Stomach smooth muscle (tissue), 2 donors: ENCODE data around the gene CDCA4.
"Not testable (repeated sequence)": the region's sequence is repeated elsewhere in the genome, so short reads cannot be mapped to it uniquely, and the experiment has no call there.

Source experiments
- H3K27ac ChIP-seq: one replicate; pipeline ENCODE4 v1.7.0; 2013; ENCODE audit warnings: mild to moderate bottlenecking, low read length, inconsistent platforms
- H3K27me3 ChIP-seq, 2 donors: one replicate each; pipeline ENCODE4 v1.7.0; 2013; ENCODE audit warnings: low read length in 2 of 2; ENCODE audit not compliant: insufficient read depth in 2 of 2, control insufficient read depth in 1 of 2
- H3K36me3 ChIP-seq, 2 donors: one replicate each; pipeline ENCODE4 v1.7.0; 2013; ENCODE audit warnings: low read length in 2 of 2; ENCODE audit not compliant: control insufficient read depth in 2 of 2, insufficient read depth in 2 of 2
- H3K4me1 ChIP-seq: one replicate; pipeline ENCODE4 v1.7.0; 2013; ENCODE audit warnings: low read length; ENCODE audit not compliant: control insufficient read depth, insufficient read depth
- H3K4me3 ChIP-seq, 2 donors: one replicate each; pipeline ENCODE4 v1.7.0; 2013; ENCODE audit warnings: low read length in 2 of 2
- H3K9ac ChIP-seq, 2 donors: one replicate each; pipeline ENCODE4 v1.7.0; 2013; ENCODE audit warnings: low read length in 2 of 2, mild to moderate bottlenecking in 1 of 2
- H3K9me3 ChIP-seq, 2 donors: one replicate each; pipeline ENCODE4 v1.7.0; 2013; ENCODE audit warnings: low read length in 2 of 2; ENCODE audit not compliant: control insufficient read depth in 2 of 2
- donor health status: healthy.
- donor health status: Pancreatic carcinoma.

Gene CDCA4

GRCh38 chr14:105030194-105030593, 9.3 kb upstream of the CDCA4 start:
- no peak overlapping the region for H3K27ac ChIP-seq
- no peak overlapping the region for H3K9ac ChIP-seq
- H3K4me3 ChIP-seq, result no peak overlapping the region
- no peaks in the 10 kb centered on the region for H3K9me3 ChIP-seq
- H3K36me3 ChIP-seq, result no peaks in the 10 kb centered on the region
- peaks cover 4% of the 10 kb centered on the region for H3K4me1 ChIP-seq
- H3K27me3 ChIP-seq, result peaks cover 0 to 3% of the 10 kb centered on the region in 2 donors

GRCh38 chr14:105029402-105029801, 8.5 kb upstream of the CDCA4 start:
- H3K4me1 ChIP-seq, result peaks cover 4% of the 10 kb centered on the region
- peaks cover 0 to 2% of the 10 kb centered on the region in 2 donors for H3K27me3 ChIP-seq
- H3K9ac ChIP-seq, result no peak overlapping the region
- no peak overlapping the region for H3K4me3 ChIP-seq
- no peak overlapping the region for H3K27ac ChIP-seq
- H3K36me3 ChIP-seq, result no peaks in the 10 kb centered on the region
- no peaks in the 10 kb centered on the region for H3K9me3 ChIP-seq

- Histone ChIP-seq H3K36me3 (no peaks in the 10 kb centered on the region), H3K27me3 (no peaks in the 10 kb centered on the region), H3K9me3 (no peaks in the 10 kb centered on the region), H3K9ac (no peak overlapping the region), H3K4me1 (peaks cover 4% of the 10 kb centered on the region), H3K4me3 (no peak overlapping the region), H3K27ac (no peak overlapping the region)
These were observed 7.5 kb upstream of the CDCA4 start for GRCh38 chr14:105028251-105028927.

GRCh38 chr14:105027718-105028117, 6.8 kb upstream of the CDCA4 start:
- H3K9ac ChIP-seq, H3K36me3 ChIP-seq, H3K9me3 ChIP-seq, H3K4me1 ChIP-seq, H3K27me3 ChIP-seq, H3K27ac ChIP-seq, H3K4me3 ChIP-seq: not testable (repeated sequence)

GRCh38 chr14:105026802-105027563, 6.1 kb upstream of the CDCA4 start:
- no peak overlapping the region for H3K4me3 ChIP-seq
- no peaks in the 10 kb centered on the region for H3K9me3 ChIP-seq
- no peak overlapping the region for H3K27ac ChIP-seq
- no peak overlapping the region for H3K9ac ChIP-seq
- H3K36me3 ChIP-seq, result no peaks in the 10 kb centered on the region
- H3K4me1 ChIP-seq, result peaks cover 7% of the 10 kb centered on the region
- no peaks in the 10 kb centered on the region for H3K27me3 ChIP-seq

GRCh38 chr14:105026033-105026785, 5.3 kb upstream of the CDCA4 start:
- Histone ChIP-seq H3K27ac (no peak overlapping the region), H3K36me3 (no peaks in the 10 kb centered on the region), H3K4me3 (no peak overlapping the region), H3K4me1 (peaks cover 15% of the 10 kb centered on the region), H3K27me3 (no peaks in the 10 kb centered on the region), H3K9ac (no peak overlapping the region), H3K9me3 (no peaks in the 10 kb centered on the region)

GRCh38 chr14:105025429-105025828, 4.5 kb upstream of the CDCA4 start:
- Histone ChIP-seq H3K27me3 (no peaks in the 10 kb centered on the region), H3K4me3 (no peak overlapping the region), H3K4me1 (peaks cover 15% of the 10 kb centered on the region), H3K9me3 (no peaks in the 10 kb centered on the region), H3K36me3 (no peaks in the 10 kb centered on the region), H3K27ac (no peak overlapping the region), H3K9ac (no peak overlapping the region)

- Histone ChIP-seq H3K27ac (no peak overlapping the region), H3K4me1 (peaks cover 28% of the 10 kb centered on the region)
These were observed 3.1 kb upstream of the CDCA4 start for GRCh38 chr14:105023791-105024480.

GRCh38 chr14:105023144-105023543, 2.3 kb upstream of the CDCA4 start:
- H3K27ac ChIP-seq, result no peak overlapping the region
- no peak overlapping the region for H3K4me3 ChIP-seq
- no peak overlapping the region for H3K9ac ChIP-seq
- H3K27me3 ChIP-seq, result no peaks in the 10 kb centered on the region
- peaks cover 29% of the 10 kb centered on the region for H3K4me1 ChIP-seq
- peaks cover 0 to 2% of the 10 kb centered on the region in 2 donors for H3K36me3 ChIP-seq
- H3K9me3 ChIP-seq, result no peaks in the 10 kb centered on the region

More at GRCh38 chr14:105023791-105024480, 3.1 kb upstream of the CDCA4 start:
- peaks cover 0 to 2% of the 10 kb centered on the region in 2 donors for H3K36me3 ChIP-seq
- H3K9me3 ChIP-seq, result no peaks in the 10 kb centered on the region
- no peaks in the 10 kb centered on the region for H3K27me3 ChIP-seq
- no peak overlapping the region for H3K4me3 ChIP-seq
- H3K9ac ChIP-seq, result no peak overlapping the region

- no peak overlapping the region for H3K27ac ChIP-seq
- H3K4me1 ChIP-seq, result peaks cover 29% of the 10 kb centered on the region
- no peaks in the 10 kb centered on the region for H3K27me3 ChIP-seq
- peak overlapping the region in 1 of 2 donors; percentile 82 for H3K4me3 ChIP-seq
- H3K9me3 ChIP-seq, result no peaks in the 10 kb centered on the region
- peaks cover 0 to 2% of the 10 kb centered on the region in 2 donors for H3K36me3 ChIP-seq
- H3K9ac ChIP-seq, result peak overlapping the region in 1 of 2 donors; percentile 95
These were observed 1.4 kb upstream of the CDCA4 start for GRCh38 chr14:105022276-105022670.
